Activated CD4-positive, CD25-positive, alpha-beta regulatory T cell treated with anti-CD3 and anti-CD28 coated beads, Interleukin-2, amount 50 U/mL, for 24 hours (primary cell): ENCODE measurements around the gene SLC25A26.

Experiments used
- ATAC-seq, 2 donors: fragments of 150-1000 bp; cut with Tn5 transposase; one replicate each; pipeline ENCODE4 v1.10.0; 2021; ENCODE audit warnings: mild to moderate bottlenecking in 1 of 2, moderate library complexity in 1 of 2

SLC25A26 gene

GRCh38 chr3:66227915-66228314 lies 7.1 kb downstream of the SLC25A26 start:
- ATAC-seq = no peak

GRCh38 chr3:66228707-66229106 lies 7.9 kb downstream of the SLC25A26 start:
- no peak for ATAC-seq

- no peak for ATAC-seq
These were observed 9.1 kb downstream of the SLC25A26 start for GRCh38 chr3:66229931-66230330.

- no peak for ATAC-seq
These were observed 12.2 kb downstream of the SLC25A26 start for GRCh38 chr3:66233033-66233432.

GRCh38 chr3:66236281-66236680 lies 15.5 kb downstream of the SLC25A26 start:
- no peak for ATAC-seq

- peak in 1 of 2 donors; percentile 54 for ATAC-seq
These were observed 16.8 kb downstream of the SLC25A26 start for GRCh38 chr3:66237552-66237951.

- peak; percentile 58 to 69 for ATAC-seq
These were observed 18.8 kb downstream of the SLC25A26 start for GRCh38 chr3:66239513-66240123.

GRCh38 chr3:66241466-66241865 lies 20.7 kb downstream of the SLC25A26 start:
- ATAC-seq = no peak

- ATAC-seq = peak in 1 of 2 donors; percentile 36
These were observed 22.1 kb downstream of the SLC25A26 start for GRCh38 chr3:66242788-66243464.

- ATAC-seq = no peak
These were observed 27.8 kb downstream of the SLC25A26 start for GRCh38 chr3:66248641-66249040.

GRCh38 chr3:66253790-66254620 lies 33.2 kb downstream of the SLC25A26 start:
- no peak for ATAC-seq

- no peak for ATAC-seq
These were observed 35.1 kb downstream of the SLC25A26 start for GRCh38 chr3:66255865-66256264.

GRCh38 chr3:66256806-66257205 lies 36.0 kb downstream of the SLC25A26 start:
- ATAC-seq = peak in 1 of 2 donors; percentile 24

- ATAC-seq = no peak
These were observed 38.9 kb downstream of the SLC25A26 start for GRCh38 chr3:66259566-66260255.

- ATAC-seq = no peak
These were observed 39.6 kb downstream of the SLC25A26 start for GRCh38 chr3:66260431-66260830.

- no peak for ATAC-seq
These were observed 40.6 kb downstream of the SLC25A26 start for GRCh38 chr3:66261355-66261754.

GRCh38 chr3:66265649-66266048 lies 44.8 kb downstream of the SLC25A26 start:
- ATAC-seq = no peak

- no peak for ATAC-seq
These were observed 45.8 kb downstream of the SLC25A26 start for GRCh38 chr3:66266551-66266950.

GRCh38 chr3:66267031-66267430 lies 46.2 kb downstream of the SLC25A26 start:
- no peak for ATAC-seq

- no peak for ATAC-seq
These were observed 47.1 kb downstream of the SLC25A26 start for GRCh38 chr3:66267906-66268305.

- ATAC-seq = no peak
These were observed 48.1 kb downstream of the SLC25A26 start for GRCh38 chr3:66268864-66269263.

- no peak for ATAC-seq
These were observed 48.6 kb downstream of the SLC25A26 start for GRCh38 chr3:66269411-66269810.

- ATAC-seq = no peak
These were observed 49.5 kb downstream of the SLC25A26 start for GRCh38 chr3:66270288-66270687.
